NT2/D1 (cell line): ENCODE results near the gene ANXA8L1.

Source experiments
- YY1 ChIP-seq: IDR thresholded peaks from 2 replicates; pipeline ENCODE4 v1.6.1; 2011; ENCODE audit not compliant: insufficient read length, insufficient read depth
- ZNF274 ChIP-seq: IDR thresholded peaks from 2 replicates; pipeline ENCODE4 v1.6.1; 2011; ENCODE audit warnings: mild to moderate bottlenecking, low read depth, low read length

- TF ChIP-seq ZNF274 (no peak), YY1 (no peak)
Observed at GRCh38 chr10:46326066-46326465, 49.5 kb upstream of the ANXA8L1 start.
